GM18505 (cell line): Measurements from ENCODE around the gene TMEM219.
A peak's percentile ranks its signal among the peaks of the same experiment; 100 is the strongest.

ENCODE experiments used
- ATAC-seq: cut with Tn5 transposase; IDR thresholded peaks from one replicate; pipeline ENCODE4 v1.9.1; 2021; ENCODE audit not compliant: unreplicated experiment
- POLR2A ChIP-seq: IDR thresholded peaks from 4 replicates; pipeline ENCODE4 v1.6.1; 2011; ENCODE audit warnings: borderline replicate concordance; ENCODE audit not compliant: insufficient read depth, insufficient read length; ENCODE audit errors: extremely low read depth

The TMEM219 gene, protein sequence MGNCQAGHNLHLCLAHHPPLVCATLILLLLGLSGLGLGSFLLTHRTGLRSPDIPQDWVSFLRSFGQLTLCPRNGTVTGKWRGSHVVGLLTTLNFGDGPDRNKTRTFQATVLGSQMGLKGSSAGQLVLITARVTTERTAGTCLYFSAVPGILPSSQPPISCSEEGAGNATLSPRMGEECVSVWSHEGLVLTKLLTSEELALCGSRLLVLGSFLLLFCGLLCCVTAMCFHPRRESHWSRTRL

DNA sequence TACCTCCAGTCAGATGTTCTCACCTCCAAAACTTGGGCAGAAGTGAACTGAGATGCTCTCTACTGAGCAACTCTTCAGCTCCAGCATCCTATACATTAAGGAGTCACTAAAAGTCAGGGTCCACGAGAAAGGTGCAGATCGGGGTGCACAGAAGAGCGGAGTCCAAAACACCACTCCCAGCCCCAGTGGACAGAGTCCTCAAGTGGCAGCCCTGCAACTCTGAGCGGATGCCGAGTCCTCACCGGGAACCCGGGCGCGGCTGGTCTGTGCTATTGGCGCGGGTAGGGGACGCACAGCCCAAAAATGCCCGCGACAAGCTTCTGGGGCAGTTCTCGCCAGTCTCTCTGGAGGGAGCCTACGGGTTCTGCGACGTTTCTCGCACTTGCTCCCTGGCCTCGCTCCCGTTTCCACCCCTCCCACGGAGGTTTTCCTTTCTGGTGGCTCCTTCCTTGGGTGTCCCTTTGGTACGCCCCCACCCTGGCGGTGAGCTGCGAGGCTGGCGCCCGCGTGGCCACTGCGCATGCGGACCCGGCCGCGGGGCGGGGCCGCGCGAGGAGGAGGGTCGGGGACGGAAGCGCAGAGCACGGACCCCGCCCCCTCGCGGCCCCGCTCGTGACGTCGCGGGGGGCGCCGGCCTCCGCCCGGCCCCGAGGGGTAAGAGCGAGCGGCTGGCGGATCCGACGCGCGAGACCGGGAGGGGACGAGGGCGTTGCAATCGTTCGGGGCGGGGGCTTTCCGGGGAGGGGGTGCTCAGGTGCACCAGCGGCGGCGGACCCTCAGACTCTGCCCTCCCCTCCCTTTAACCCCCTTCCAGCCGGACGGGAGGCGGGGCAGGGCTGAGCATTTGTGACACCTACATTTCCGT is at the start of gene TMEM219:
TSS of gene TMEM219 (plus strand) at position 601 of the 865 bp plus-strand sequence. CDS start 1,065 bp downstream, outside the sequence.
- peak; percentile 83 for TF ChIP-seq POLR2A
- ATAC-seq = peak; percentile 95

DNA sequence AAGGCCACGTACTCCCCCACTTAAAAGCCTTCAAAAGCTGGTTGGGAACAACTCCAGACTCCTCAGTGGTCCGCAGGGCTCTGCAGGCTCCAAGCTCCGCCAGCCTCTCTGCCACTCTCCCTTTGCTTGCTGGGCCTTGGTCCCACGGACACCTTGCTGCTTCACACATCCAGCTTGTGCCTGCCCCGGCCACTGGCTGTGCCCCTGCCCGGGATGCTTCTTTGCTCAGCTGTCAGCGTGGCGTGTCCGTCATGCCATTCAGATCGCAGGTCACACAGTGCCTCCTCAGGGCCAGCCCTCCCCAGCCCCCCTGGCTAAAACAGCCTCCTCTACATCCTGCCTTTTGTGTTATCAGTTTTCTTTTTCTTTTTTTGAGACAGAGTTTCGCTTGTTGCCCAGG is 49.8 kb upstream of the TMEM219 start:
- no peak for TF ChIP-seq POLR2A
- ATAC-seq = no peak

DNA sequence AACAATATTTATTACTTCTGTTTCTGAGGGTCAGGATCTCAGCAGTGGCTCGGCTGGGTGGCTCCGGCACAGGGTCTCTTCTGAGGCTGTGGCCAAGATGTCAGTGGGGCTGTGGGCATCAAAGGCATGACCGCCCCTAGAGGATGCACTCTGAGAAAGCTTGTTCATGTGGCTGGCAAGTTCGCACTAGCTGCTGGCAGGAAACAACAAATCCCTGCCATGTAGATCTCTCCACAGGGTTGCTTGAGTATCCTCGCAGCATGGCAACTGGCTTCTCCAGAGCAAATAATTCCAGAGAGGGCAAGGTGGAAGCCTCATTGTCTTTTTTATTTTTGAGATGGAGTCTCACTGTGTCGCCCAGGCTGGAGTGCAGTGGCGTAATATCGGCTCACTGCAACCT is 48.4 kb upstream of the TMEM219 start:
- TF ChIP-seq POLR2A = no peak
- no peak for ATAC-seq

DNA sequence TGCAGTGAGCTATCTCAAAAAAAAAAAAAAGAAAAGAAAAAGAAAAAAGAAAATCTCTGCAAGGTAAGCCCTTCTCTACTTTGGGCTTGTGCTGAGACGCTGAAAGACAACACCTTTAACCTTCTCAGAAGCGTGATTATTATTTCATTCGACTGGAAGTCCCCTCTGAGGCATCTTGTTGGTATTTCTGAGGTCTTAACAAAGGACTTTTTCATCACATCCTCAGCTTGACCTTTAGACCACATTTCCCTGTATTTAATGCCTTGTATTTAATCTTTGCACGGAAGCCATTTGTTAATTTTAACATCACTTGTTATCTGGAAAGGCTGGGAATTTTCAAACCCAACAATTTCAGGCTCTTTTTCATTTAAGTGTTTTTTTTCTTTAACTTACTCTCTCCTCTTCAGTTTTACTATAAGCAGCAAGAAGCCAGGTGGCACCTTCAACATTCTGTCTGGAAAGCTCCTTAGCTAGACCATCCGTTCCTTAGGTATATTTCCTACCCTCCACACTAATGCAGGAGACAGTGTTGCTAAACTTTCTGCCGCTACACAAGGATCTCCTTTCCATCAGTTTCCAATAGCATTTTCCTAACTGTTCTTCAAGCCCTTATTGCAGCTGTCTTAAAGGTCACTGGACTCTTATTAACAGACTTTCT is 46.2 kb upstream of the TMEM219 start:
- ATAC-seq = no peak

DNA sequence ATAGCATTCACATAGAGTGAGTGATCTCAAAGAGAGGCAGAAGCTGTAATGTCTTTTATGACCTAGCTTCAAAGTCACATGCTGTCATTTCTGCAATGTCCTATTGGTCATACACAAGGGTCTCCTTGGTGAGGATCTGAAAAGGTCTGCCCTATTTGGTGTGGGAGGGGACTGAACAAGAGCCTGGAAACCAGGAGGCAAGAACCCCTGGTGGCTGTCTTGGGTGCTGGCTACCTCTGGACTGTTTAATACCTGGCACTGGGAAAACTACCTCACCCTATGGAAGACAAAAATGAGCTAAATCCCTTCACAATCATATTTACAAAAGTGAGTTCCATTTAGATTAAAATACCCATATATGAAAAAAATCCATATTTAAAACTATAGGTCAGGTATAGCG is 44.9 kb upstream of the TMEM219 start:
- ATAC-seq = no peak
- no peak for TF ChIP-seq POLR2A

More for the DNA sequence above, 46.2 kb upstream of the TMEM219 start:
- TF ChIP-seq POLR2A = no peak

DNA sequence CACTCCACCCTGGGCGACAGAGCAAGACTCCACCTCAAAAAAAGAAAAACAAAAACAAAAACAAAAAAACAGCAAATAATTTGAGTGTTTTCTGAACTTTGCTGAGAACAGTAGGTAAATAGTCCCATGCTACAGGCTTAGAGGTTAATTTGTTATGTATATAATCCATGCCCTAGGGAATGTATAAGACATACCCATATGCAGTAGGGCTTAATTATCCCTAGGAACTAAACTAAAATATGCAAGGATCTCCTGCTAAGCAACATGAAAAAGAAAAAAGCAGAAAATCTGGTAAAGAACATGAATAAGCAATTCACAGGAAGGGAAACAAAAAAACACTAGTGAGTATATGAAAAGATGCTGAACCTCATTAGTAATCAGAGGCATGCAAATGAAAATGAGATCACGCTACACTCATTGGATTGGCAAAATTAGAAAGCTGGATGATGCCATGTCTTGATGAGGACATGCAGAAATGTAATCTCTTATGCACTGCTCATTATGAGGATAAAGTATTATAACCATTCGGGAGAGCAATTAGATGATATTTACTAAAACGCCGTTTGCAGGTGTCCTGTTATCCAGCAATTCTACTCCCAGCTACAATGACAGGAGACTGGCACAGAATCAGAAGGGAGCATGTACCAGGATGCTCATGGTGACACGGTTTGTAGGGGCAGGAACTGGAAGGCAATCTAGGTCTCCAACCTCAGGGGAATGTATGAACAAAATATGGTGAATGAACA is 41.4 kb upstream of the TMEM219 start:
- ATAC-seq = no peak
- no peak for TF ChIP-seq POLR2A

DNA sequence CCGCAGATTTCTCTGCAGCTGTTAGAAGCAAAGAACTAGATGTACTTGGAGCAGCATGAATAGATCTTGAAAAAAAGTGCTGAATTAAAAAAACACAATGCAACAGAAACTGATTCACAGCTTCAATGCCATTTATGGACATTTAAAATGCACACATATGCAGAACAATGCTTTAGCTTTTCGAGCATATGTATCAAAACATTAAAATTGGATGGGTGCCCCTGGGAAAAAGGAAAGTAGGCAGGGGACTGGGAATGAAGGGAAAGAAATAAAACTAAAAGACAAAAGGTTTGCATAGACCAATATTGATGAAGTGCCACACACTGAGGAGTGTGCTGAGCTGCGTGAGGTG is 40.9 kb upstream of the TMEM219 start:
- no peak for ATAC-seq
- no peak for TF ChIP-seq POLR2A

DNA sequence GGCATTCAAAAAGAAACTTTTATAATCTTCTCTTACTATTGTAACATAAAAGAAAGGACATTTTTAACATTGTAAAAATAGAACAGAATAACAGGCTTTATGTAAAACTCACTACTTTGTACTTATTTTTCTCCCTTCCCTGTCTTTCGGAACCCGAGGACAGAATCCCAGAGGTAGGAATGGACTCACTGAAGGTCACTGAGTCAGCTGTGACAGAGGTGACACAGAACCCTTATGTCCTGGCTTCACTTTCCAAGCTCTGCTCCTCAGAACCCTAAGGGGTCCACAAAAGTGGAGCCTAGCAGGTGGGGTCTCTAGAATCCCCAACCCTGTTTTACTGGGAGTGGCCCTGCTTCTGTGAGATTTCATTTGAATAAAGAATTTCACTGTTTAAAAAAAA is 39.6 kb upstream of the TMEM219 start:
- no peak for ATAC-seq
- TF ChIP-seq POLR2A = no peak

DNA sequence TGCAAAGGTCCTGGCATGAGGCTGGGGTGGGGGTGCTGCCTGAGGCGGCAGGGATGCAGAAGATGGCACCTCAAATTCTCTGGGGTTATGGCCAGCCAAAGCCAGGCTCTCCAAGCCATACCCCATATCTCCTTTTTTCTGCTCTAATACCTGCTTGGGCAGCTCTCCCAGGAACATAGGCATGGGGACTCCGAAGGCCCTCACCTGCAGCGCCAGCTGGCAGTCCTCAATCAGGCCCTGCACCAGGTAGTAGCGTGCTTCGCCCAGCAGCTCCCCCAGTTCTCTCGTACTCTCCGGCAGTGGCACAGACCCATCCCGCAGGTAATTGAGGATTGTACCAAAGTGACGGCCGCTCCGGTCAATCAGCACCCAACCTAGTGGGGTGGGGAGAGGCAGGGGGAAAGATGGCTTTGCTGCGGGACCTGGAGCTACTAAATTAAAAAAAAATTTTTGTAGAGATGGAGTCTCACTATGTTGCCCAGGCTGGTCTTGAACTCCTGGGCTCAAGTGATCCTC is 38.8 kb upstream of the TMEM219 start:
- no peak for TF ChIP-seq POLR2A
- no peak for ATAC-seq

DNA sequence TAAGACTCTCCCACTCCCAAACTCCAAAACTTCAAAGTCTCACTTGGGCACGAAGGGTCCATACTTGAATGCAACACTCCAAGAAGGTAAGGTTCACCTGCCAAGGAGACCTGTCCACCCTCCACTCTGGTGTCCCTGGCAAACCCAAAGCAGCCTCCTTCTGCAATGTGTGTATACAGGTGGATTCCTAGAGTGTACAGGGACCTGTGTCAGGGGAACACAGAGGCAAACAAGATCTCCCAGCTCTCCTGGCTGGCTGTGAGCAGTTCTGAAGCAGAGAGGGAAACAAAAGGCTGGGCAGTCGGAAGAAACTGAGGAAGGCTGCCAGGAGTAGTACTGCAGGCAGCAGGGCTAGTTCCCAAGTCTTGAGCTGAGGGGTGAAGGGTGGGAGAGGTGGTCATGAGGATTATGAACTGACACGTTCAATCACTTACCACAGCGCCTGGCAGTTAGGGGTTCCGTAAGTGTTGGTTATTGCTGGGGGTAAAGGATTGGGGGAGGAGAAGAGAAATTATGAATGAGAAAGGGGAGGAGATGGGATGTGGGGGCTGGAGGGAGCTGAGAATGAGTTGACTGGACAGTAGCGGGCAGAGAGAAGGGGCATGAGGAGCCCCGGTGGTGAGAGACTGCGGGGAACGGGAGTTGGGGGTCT is 36.6 kb upstream of the TMEM219 start:
- no peak for ATAC-seq
- TF ChIP-seq POLR2A = no peak

DNA sequence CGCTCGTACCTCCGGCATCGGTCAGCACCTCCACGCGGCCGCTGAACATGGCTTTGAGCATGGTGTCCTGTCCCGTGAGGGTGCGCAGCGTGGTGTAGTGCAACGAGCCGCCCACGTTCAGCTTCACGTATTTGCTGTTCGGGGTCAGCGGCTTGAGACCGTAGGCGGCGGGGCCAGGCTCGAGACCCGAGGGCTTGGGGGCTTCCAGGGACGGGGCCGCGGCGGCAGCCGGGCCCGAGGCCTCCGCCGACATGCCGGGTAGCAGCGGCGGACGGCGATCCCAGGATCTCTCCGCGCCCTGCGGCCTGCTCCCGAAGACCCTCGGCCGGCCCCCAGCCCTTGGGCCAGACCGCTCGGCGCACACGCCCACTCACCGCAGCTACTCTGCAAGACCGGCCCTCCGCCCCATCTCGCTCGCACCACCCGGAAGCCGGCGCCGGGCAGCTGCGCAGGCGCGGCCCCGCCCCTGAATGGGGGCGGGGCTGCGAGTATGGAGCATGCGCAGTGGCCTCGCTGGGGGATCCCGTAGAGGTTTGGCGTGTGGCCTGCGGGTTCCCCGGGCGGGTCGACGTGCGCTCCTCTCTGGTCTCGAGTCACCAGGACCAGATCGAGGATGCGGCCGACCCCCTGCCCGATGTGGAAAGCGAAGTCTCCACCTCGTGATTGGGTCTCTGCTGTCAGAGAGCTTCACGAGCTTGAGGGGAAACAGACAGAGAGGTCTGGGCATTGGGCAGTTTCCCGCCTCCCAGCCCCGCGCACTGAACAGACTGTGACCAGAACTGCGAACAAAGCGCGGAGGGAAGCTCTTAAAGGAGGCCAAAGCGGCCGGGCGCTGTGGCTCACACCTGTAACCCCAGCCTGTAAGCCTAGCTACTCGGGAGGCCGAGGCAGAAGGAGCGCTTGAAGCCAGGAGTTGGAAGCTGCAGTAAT is 35.8 kb upstream of the TMEM219 start, which contains the start of gene KCTD13:
TSS of gene KCTD13 (minus strand) at position 446 of the 930 bp plus-strand sequence. CDS start at position 253, 193 bp downstream.
- TF ChIP-seq POLR2A = peak; percentile 84
- ATAC-seq = peak; percentile 86
